Prostate gland (tissue), 2 donors: ENCODE results near the gene PBX4. TPM values are rescaled to one million over a fixed set of nuclear protein-coding genes. Genes with fewer than 3 reads are reported as not detected.

Experiments used
- DNase-seq: peaks from one replicate; pipeline ENCODE4 v3.0.0-alpha.2; 2019; ENCODE audit warnings: low spot score
- H3K27ac ChIP-seq, 2 donors: fragments of 200-600 bp; sonication (generic); 2 replicates each; pipeline ENCODE4 v1.5.1; 2017 to 2019
- H3K27me3 ChIP-seq: fragments of 200-600 bp; sonication (generic); replicated peaks from 2 replicates; pipeline ENCODE4 v1.5.1; 2019; ENCODE audit not compliant: insufficient read depth
- H3K36me3 ChIP-seq, 2 donors: fragments of 200-600 bp; sonication (generic); 1 replicate in 1 of 2; 2 replicates in 1 of 2; pipeline versions ENCODE4 v1.5.1 to v1.8.1; 2017 to 2019
- H3K4me1 ChIP-seq: fragments of 200-600 bp; sonication (generic); replicated peaks from 2 replicates; pipeline ENCODE4 v1.5.1; 2019
- H3K4me3 ChIP-seq, 2 donors: fragments of 200-600 bp; sonication (generic); 2 replicates each; pipeline ENCODE4 v1.5.1; 2017 to 2019
- H3K9me3 ChIP-seq: fragments of 200-600 bp; sonication (generic); 2 replicates; pipeline ENCODE4 v1.5.1; 2017
- CTCF ChIP-seq, 4 experiments: fragments of 200-600 bp in 2 of 4; fragments of 450-650 bp in 2 of 4; sonication (generic) in 2 of 4; IDR thresholded peaks; 1 replicate in 3 of 4; 2 replicates in 1 of 4; pipeline ENCODE4 v1.5.1; 2016 to 2019; ENCODE audit warnings: antibody characterized with exemption in 4 of 4, mild to moderate bottlenecking in 2 of 4, moderate library complexity in 2 of 4
- POLR2A ChIP-seq: fragments of 450-650 bp; IDR thresholded peaks from one replicate; pipeline ENCODE4 v1.6.1; 2016; ENCODE audit warnings: antibody characterized with exemption, mild to moderate bottlenecking
- POLR2AphosphoS5 ChIP-seq: sonication (generic); formaldehyde crosslinking; IDR thresholded peaks from one replicate; pipeline ENCODE4 v1.6.1; 2017; ENCODE audit warnings: antibody characterized with exemption
- WGBS: methylation state at CpG from one replicate; pipeline ENCODE4 v1.1.5; 2018; 5-methylcytosine and 5-hydroxymethylcytosine counted together
- intact Hi-C: fragments of 100-400 bp; cut with DNase I; formaldehyde crosslinking; loops from one replicate; pipeline ENCODE4 v1.14.2; 2022
- total RNA-seq, 2 donors: library from RNA; depleted of rRNA; stranded (reverse); fragments of >200 nt; gene quantifications; one replicate each; pipeline ENCODE4 v1.1.0, GENCODE V29; 2016

PBX4 gene
- total RNA-seq, 2 donors from 2014 or later, result 2.6 to 10.6 TPM

DNA sequence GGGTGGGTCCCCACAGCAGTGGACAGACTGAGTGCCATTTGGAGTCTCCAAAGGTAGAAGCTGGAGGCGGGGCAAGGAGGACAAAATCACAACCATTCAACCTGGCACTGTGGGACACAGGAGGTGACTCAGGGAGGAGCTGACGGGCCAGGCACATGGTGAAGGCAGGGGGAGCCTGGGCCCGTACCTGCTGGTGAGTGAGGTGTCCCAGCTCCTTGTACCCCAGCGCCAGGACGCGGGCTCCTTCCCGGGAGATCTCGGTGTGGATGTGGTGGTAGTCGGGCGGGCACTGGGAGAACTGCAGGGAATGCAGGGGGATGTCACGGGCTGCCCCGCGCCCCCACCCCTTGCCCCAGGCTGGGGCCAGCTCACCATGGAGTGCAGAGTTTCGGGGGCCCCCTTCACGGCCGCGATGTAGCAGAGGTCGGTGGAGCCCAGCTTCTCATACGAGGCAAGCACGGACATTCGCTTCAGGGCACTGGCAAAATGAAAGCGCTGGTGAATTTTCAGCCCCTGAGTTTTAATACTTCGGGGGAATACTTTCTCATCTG is 35.2 kb upstream of the PBX4 start:
- intact Hi-C loops, result no loop called here
- whole genome bisulfite sequencing, result 93% methylated on average over 23 of the region's 23 CpGs
- DNase-seq, result no peak
- no peak for TF ChIP-seq POLR2AphosphoS5
- TF ChIP-seq CTCF (IDR thresholded peaks at IDR 0.05), result no peak
- no peak for TF ChIP-seq POLR2A
- Histone ChIP-seq H3K4me1 (no peaks in the 10 kb centered on the region), H3K9me3 (no peaks in the 10 kb centered on the region), H3K27me3 (no peaks in the 10 kb centered on the region), H3K36me3 (peaks cover 39 to 55% of the 10 kb centered on the region in 2 donors), H3K27ac (no peak overlapping the region), H3K4me3 (no peak overlapping the region)

GRCh38 chr19:19652482-19653295 is 34.2 kb upstream of the PBX4 start:
- Histone ChIP-seq H3K27ac (no peak overlapping the region), H3K36me3 (peaks cover 33 to 51% of the 10 kb centered on the region in 2 donors), H3K4me1 (no peaks in the 10 kb centered on the region), H3K27me3 (no peaks in the 10 kb centered on the region), H3K4me3 (no peak overlapping the region), H3K9me3 (no peaks in the 10 kb centered on the region)
- no peak for DNase-seq
- 89% methylated on average over 24 of the region's 24 CpGs for WGBS
- TF ChIP-seq CTCF (IDR thresholded peaks at IDR 0.05), result no peak
- no peak for TF ChIP-seq POLR2A
- TF ChIP-seq POLR2AphosphoS5, result no peak
- intact Hi-C loops, result no loop called here

DNA sequence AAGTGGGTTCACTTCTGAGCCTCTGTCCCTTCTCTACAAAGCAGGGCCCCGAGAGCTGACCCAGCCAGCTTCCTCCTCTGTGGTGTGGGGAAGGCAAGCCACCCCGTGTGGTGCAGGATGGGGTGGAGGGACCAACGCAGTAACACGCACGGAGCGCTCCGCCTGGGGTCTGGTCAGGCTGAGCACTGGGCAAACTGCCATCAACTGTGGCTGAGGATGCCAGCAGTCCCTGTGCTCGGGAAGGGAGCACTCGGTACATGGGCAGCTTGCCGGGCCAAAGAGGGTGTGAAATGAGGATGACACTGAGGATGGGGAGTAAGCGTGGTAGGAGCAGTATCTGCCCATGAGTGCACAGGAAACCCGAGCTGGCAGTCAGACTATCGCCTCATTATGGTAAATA is 32.6 kb upstream of the PBX4 start:
- DNase-seq, result no peak
- Histone ChIP-seq H3K27me3 (no peaks in the 10 kb centered on the region), H3K36me3 (peaks cover 37 to 50% of the 10 kb centered on the region in 2 donors), H3K9me3 (no peaks in the 10 kb centered on the region), H3K27ac (no peak overlapping the region), H3K4me3 (no peak overlapping the region), H3K4me1 (no peaks in the 10 kb centered on the region)
- intact Hi-C loops, result no loop called here
- 48% methylated on average over 13 of the region's 13 CpGs for WGBS
- TF ChIP-seq POLR2AphosphoS5, result no peak
- no peak for TF ChIP-seq POLR2A
- no peak for TF ChIP-seq CTCF (IDR thresholded peaks at IDR 0.05)

GRCh38 chr19:19650331-19650730 is 31.8 kb upstream of the PBX4 start:
- DNase-seq, result no peak
- Histone ChIP-seq H3K4me3 (no peak overlapping the region), H3K27ac (no peak overlapping the region), H3K27me3 (no peaks in the 10 kb centered on the region), H3K36me3 (peaks cover 30 to 51% of the 10 kb centered on the region in 2 donors), H3K4me1 (no peaks in the 10 kb centered on the region), H3K9me3 (no peaks in the 10 kb centered on the region)
- intact Hi-C loops, result no loop called here
- 96% methylated on average over 9 of the region's 9 CpGs for WGBS
- TF ChIP-seq POLR2AphosphoS5 (no peak), CTCF (IDR thresholded peaks at IDR 0.05) (no peak), POLR2A (no peak)

GRCh38 chr19:19649580-19649995 is 31.1 kb upstream of the PBX4 start:
- H3K4me3 ChIP-seq, result no peak overlapping the region
- H3K27me3 ChIP-seq, result no peaks in the 10 kb centered on the region
- intact Hi-C loops, result no loop called here
- TF ChIP-seq CTCF (IDR thresholded peaks at IDR 0.05), result no peak
- TF ChIP-seq POLR2A, result no peak
- TF ChIP-seq POLR2AphosphoS5, result no peak
- DNase-seq, result no peak
- no peaks in the 10 kb centered on the region for H3K4me1 ChIP-seq
- no peak overlapping the region for H3K27ac ChIP-seq
- H3K9me3 ChIP-seq, result no peaks in the 10 kb centered on the region
- peaks cover 24 to 50% of the 10 kb centered on the region in 2 donors for H3K36me3 ChIP-seq
- 94% methylated on average over 22 of the region's 22 CpGs for WGBS
